SK-N-MC (cell line): ENCODE results near the gene MAU2.
"Not testable (repeated sequence)": the region's sequence is repeated elsewhere in the genome, so short reads cannot be mapped to it uniquely, and the experiment has no call there.

Experiments
- DNase-seq: peaks from one replicate; pipeline ENCODE4 v3.0.0-alpha.2; 2011; ENCODE audit warnings: low read depth, low spot score
- H3K27ac ChIP-seq: fragments of 200-600 bp; sonication (generic); 2 replicates; pipeline ENCODE4 v1.5.1; 2016; ENCODE audit warnings: mixed run types
- H3K36me3 ChIP-seq: fragments of 200-600 bp; sonication (generic); 2 replicates; pipeline ENCODE4 v1.6.1; 2017; ENCODE audit warnings: antibody characterized with exemption, low read length, mixed read lengths; ENCODE audit not compliant: insufficient read depth
- H3K4me3 ChIP-seq: fragments of 200-600 bp; sonication (generic); 2 replicates; pipeline ENCODE4 v1.5.1; 2016
- H3K9ac ChIP-seq: fragments of 200-600 bp; sonication (generic); 2 replicates; pipeline ENCODE4 v1.8.0; 2017; ENCODE audit warnings: mixed run types, mixed read lengths; ENCODE audit not compliant: insufficient read length
- H3K9me3 ChIP-seq: fragments of 200-600 bp; sonication (generic); 2 replicates; pipeline ENCODE4 v1.6.1; 2017; ENCODE audit warnings: low read depth, mild to moderate bottlenecking, antibody characterized with exemption, low read length, moderate library complexity, mixed read lengths
- EZH2 ChIP-seq: fragments of 200-600 bp; sonication (generic); IDR thresholded peaks from one replicate; pipeline ENCODE4 v1.6.1; 2017; ENCODE audit warnings: antibody characterized with exemption
- FOXP2 ChIP-seq: optimal IDR thresholded peaks from 2 replicates; pipeline ENCODE3; 2011; ENCODE audit warnings: mild to moderate bottlenecking, moderate library complexity; ENCODE audit not compliant: insufficient read depth; ENCODE audit errors: extremely low read length, control extremely low read depth
- POLR2AphosphoS5 ChIP-seq: IDR thresholded peaks from 2 replicates; pipeline ENCODE4 v1.6.1; 2012; ENCODE audit warnings: mild to moderate bottlenecking, low read depth, low read length, borderline replicate concordance

The MAU2 gene

GRCh38 chr19:19388568-19389555 is 68.2 kb downstream of the MAU2 start:
- DNase-seq: no peak
- TF ChIP-seq FOXP2: no peak
- TF ChIP-seq POLR2AphosphoS5: no peak
- no peak for TF ChIP-seq EZH2
- H3K36me3 ChIP-seq: no peaks in the 10 kb centered on the region
- H3K9ac ChIP-seq: peak overlapping the region; percentile 7
- peak overlapping the region; percentile 34; the same call in 1 of the 2 replicates for H3K27ac ChIP-seq
- no peak overlapping the region for H3K4me3 ChIP-seq
- no peaks in the 10 kb centered on the region for H3K9me3 ChIP-seq

GRCh38 chr19:19389683-19390082 is 69.1 kb downstream of the MAU2 start:
- not testable (repeated sequence) for H3K9ac ChIP-seq, H3K9me3 ChIP-seq, DNase-seq, H3K27ac ChIP-seq, H3K4me3 ChIP-seq, H3K36me3 ChIP-seq

DNA sequence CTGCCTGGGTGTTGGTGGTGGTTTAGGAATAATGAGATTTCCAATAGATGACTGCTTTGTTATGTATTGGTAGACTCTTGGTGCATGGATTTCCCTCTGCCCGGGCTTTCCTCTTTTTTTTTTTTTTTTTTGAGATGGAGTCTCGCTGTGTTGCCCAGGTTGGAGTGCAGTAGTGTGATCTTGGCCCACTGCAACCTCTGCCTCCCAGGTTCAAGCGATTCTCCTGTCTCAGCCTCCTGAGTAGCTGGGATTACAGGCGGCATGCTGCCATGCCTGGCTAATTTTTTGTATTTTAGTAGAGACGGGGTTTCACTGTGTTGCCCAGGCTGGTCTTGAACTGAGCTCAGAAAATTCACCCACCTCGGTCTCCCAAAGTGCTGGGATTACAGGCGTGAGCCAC is 73.7 kb downstream of the MAU2 start:
- not testable (repeated sequence) for H3K9me3 ChIP-seq, H3K36me3 ChIP-seq, DNase-seq, H3K4me3 ChIP-seq, H3K9ac ChIP-seq
- H3K27ac ChIP-seq: 0 out of 2 replicates have a peak overlapping the region, but pooled peaks have one; percentile 60

DNA sequence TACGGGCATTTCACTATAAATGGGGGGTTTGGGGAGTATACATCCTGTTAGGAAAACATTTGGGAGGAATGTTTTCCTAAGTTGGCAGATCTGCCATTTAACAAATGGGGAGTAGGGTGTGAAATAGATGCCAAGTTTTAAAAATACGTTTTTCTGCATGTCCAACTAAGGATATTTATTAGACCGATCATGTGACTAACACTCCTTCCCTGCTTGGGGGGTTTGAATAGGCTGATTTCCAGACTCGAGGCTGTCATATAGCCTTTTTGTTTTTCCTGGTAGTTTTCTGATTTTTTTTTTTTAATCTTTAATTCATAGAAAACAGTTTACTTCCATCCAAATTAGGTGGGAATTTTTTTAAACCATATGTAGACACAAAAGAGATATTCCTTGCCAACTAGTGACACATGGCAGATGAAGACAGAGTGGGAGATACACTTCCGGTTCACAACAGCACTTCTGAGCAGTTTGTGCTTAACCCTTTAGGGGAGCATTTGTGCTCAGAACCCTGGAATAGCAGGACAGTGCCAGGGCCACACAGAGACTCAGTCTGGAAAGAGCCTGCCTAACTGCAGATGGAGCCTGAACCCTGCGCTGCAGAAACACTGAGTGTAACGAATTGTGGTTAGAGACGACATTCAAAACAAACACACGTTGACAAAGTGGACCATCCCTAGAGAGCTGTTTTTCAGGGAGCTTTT is 79.3 kb downstream of the MAU2 start:
- TF ChIP-seq FOXP2: no peak
- TF ChIP-seq POLR2AphosphoS5: no peak
- TF ChIP-seq EZH2: no peak
- Histone ChIP-seq H3K36me3 (no peaks in the 10 kb centered on the region), H3K4me3 (no peak overlapping the region), H3K9ac (peak overlapping the region; percentile 57), H3K27ac (peak overlapping the region; percentile 67), H3K9me3 (no peaks in the 10 kb centered on the region)
- no peak for DNase-seq

- Histone ChIP-seq H3K27ac (peak overlapping the region; percentile 9; the same call in 1 of the 2 replicates), H3K4me3 (no peak overlapping the region), H3K9me3 (no peaks in the 10 kb centered on the region), H3K36me3 (peaks cover 5% of the 10 kb centered on the region; the same call in 1 of the 2 replicates), H3K9ac (no peak overlapping the region)
- DNase-seq: no peak
- TF ChIP-seq POLR2AphosphoS5 (no peak), EZH2 (no peak), FOXP2 (no peak)
These were observed 82.2 kb downstream of the MAU2 start for GRCh38 chr19:19402656-19403372.

DNA sequence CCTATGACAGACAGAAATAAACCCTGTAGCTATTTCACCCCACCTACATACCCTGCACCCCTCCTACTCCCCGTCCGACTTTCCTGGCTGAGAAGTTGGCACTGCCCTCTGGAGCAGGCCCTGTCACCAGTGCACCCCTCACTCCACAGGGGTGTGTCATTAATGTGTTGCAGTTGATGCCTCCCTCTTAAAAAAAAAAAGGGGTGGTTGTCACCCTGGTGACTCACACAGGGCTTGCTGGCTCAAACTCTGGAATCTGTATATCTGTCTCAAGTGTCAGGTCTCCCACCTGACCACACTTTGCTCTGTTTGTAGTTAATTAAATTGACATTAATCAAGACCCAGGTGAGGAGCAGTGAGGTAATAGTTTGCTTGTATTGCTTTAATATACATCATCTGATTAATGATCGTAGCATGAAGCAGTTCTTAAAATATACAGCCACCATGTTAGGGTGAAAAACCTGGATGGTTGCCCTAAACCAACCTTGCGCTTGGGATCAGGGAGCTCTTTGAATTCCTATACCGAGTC is 82.8 kb downstream of the MAU2 start:
- Histone ChIP-seq H3K9me3 (no peaks in the 10 kb centered on the region), H3K36me3 (peaks cover 5% of the 10 kb centered on the region; the same call in 1 of the 2 replicates), H3K4me3 (no peak overlapping the region), H3K9ac (no peak overlapping the region), H3K27ac (peak overlapping the region; percentile 9; the same call in 1 of the 2 replicates)
- no peak for TF ChIP-seq FOXP2
- no peak for TF ChIP-seq POLR2AphosphoS5
- TF ChIP-seq EZH2: no peak
- no peak for DNase-seq

GRCh38 chr19:19404879-19405860 is 84.5 kb downstream of the MAU2 start, which contains the start of gene GATAD2A:
GATAD2A (plus strand) TSS chr19:19405675; CDS start chr19:19465346, 59,671 bp downstream.
- DNase-seq: peak; percentile 24
- no peaks in the 10 kb centered on the region for H3K9me3 ChIP-seq
- peak within 1 kb of the TSS; percentile 83 for H3K27ac ChIP-seq
- no peak for TF ChIP-seq FOXP2
- peak; percentile 53; the same call in 1 of the 2 replicates for TF ChIP-seq POLR2AphosphoS5
- peak within 1 kb of the TSS; percentile 96 for H3K4me3 ChIP-seq
- H3K36me3 ChIP-seq: peaks cover 5% of the 10 kb centered on the region; the same call in 1 of the 2 replicates
- peak within 1 kb of the TSS; percentile 87 for H3K9ac ChIP-seq
